Activated CD8-positive, alpha-beta memory T cell treated with anti-CD3 and anti-CD28 coated beads, Interleukin-2, amount 50 U/mL, for 48 hours (primary cell): ENCODE data around the gene SYNE2.
"Not testable (repeated sequence)": the region's sequence is repeated elsewhere in the genome, so short reads cannot be mapped to it uniquely, and the experiment has no call there.

Experiments
- DNase-seq: peaks from one replicate; pipeline ENCODE4 v3.0.0-alpha.2; 2020

SYNE2 gene

DNA sequence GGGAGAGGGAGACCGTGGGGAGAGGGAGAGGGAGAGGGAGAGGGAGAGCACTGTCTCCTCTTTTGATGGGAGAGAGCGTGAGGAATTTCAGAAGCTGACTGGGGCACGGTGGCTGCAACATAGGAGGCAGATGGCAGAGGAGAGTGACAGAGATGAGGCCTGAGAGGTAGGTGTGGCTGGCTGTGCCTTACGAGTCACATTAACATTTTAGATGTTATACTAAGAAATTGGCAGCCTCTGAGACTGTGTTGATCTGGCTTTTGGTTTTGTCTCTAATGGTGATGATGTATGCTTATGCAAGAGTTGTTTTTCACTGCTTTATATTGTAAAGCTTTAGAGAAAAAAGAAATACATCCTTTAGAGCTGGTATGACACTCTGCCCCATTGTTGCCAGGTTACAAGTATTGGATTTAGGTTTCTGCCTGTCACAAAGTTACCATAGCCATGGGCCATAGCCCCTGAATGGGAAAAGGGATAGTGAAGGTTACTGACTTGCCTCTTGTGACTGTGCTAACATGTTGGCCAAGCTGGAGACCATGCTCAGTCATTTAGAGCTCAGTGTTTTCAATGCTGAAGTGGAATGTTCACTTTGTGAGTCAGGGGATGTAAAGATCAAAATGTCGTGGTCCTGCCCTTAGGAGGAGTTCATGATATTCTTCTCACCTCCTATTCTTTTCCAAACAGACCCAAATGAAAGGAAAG lies 186.2 kb downstream of the SYNE2 start:
- DNase-seq: no peak

DNA sequence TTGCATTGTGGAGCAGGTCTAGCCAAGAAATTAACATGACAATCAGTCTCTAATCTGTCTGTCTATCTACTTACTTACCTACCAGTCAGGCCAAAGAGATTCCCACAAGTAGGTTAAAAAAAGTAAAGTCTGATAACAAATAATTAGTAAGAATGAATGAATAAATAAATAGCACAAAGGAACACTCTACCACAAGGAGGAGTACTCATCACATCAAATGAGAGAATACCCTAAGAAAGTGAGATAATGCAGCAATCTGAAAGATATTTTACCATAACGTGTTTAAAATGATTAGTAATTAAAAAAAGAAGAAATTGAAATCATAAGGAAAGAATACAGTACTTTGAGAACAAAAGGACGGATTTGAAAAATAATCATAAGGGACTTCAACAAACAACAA lies 187.2 kb downstream of the SYNE2 start:
- no peak for DNase-seq

DNA sequence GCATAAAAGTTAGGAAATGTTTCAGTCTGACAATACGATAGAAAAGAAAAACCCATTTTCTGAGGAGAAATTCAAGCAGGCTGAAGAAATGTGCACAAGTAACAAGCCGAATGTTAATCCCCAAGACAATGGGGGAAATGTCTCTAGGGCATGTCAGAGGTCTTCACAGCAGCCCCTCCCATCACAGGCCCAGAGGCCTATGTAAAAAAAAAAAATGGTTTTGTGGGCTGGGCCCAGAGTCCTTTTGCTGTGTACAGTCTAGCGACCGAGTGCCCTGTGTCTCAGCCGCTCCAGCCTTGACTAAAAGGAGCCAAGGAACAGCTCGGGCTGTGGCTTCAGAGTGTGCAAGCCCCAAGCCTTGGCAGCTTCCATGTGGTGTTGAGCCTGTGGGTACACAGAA lies 190.5 kb downstream of the SYNE2 start:
- DNase-seq: not testable (repeated sequence)

DNA sequence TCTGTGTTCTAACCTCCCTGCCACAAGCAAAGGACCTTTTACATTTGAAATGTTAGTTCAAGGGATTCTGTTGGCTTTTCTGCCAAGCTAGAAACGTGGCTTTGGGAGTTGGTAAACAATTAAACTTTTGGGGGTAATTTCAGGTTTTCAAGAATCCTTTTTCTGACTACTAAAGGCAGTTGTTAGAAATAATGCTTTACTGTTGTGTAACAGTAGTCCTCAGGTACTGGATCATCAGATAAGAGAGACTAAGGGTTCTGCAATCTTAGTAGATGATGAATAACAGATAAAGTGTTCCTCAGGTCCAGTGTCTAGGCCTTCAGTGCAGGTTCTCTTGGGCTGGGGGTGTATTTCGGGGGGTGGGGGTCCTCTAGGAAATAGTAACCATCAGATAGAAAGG lies 192.3 kb downstream of the SYNE2 start:
- no peak for DNase-seq

DNA sequence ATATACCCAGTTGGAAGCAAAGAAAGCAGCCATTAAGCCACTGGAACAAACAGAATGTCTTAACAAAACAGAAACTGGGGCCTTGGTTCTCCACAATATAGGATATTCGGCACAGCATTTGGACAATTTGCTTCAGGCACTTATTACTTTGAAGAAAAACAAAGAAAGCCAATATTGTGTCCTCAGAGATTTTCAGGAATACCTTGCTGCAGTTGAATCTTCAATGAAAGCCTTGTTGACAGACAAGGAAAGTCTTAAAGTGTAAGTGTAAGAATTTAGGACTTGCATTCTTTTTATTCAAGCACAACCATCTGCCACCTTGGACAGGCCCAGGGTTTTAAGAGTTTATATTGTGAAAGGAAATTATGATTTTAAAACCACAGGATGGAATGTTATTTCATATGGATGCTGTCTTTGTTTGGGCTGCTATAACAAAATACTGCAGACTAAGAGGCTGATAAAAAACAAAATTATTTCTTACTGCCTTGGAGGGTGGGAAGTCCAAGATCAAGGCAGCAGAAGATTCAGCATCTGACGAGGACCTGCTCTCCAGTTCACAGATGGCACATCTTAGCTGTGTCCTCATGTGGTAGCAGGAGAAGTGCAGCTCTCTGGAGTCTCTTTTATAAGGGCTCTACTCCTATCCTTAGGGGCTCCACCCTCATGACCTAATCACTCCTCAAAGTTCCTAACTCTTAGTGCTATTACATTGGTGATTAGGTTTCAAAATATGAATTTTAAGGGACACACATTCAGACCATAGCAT lies 197.0 kb downstream of the SYNE2 start:
- no peak for DNase-seq

DNA sequence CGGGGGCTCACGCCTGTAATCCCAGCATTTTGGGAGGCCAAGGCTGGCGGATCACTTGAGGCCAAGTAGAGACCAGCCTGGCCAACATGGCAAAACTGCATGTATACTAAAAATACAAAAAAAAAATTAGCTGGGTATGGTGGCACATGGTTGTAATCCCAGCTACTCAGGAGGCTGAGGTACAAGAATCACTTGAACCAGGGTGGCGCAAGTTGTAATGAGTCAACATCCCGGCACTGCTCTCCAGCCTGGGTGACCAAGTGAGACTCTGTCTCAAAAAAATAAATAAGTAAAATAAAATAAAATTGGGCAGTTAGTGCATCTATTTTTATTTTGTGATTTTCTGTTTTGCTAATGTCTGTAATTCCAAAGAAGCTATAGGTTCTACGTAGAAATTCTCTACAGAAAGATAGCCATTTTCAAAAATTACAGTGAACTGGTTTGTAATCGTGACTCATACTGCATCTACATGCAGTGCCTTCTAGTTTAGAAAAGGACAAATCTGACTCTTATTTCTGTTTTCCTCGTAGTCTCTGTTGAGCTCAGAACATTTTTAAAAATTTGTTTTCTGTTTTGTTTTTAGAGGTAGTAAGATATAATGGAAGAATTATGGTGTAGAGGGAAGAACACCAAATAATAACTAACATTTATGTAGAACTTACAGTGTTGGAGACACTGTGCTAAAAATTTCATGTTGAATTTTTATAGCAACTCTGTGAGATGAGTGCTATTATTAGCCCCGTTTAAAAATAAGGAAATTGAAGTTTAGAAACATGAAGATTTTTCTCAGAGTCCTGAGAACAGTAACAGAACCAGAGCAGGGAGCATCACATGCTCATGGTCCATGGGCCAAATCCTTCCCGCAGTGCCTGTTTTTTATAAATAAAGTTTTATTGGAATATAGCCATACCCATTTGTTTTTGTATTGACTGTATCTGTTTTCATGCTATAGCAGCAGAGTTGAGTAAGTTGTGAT lies 201.2 kb downstream of the SYNE2 start:
- DNase-seq: no peak

DNA sequence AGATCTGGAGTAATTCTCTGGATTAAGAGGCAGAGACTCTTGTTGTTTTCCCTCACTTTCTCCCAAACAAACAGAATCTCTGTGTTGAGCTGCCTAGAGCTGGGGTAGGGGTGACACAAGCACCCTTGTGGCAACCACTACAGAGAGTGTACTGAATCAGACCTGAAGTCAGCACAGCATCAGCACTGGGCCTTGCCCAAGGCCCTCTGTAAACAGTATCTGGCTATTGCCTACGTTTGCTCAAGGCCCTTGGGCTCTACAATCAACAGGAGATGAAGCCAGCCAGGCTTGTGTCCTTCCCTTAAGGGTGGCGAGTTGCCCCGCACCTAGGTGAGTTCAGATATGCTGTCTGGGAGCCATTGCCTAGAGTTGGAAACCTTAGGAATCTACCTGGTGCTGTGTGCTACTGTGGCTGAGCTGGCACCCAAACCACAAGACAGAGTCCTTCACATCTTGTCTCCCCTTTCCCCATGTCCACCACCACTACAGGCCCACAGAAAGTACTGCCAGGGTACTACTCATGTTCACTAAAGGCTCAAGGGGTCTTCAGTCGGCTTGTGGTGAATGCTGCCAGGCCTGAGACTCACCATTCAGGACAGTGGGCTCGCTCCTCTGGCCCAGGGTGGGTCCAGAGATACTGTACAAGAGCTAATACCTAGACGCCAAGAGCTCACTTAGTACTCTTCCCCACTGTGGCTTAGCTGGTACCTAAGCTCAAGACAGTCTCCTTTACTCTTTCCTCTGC lies 206.8 kb downstream of the SYNE2 start:
- no peak for DNase-seq

DNA sequence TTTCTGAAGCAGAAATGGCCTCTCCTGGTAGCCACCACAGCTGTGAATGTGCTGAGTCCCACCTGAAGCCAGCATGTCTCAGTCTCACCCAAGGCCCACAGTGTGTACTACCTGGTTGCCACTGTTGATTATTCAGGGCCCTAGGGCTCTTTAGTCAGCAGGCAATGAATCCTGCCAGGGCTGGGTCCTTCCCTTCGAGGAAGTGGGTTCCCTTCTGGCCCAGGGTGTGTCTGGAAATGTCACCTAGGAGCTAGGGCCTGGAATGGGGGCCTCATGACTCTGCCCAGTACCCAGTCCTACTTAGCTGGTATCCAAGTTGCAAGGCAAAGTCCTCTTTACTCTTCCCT lies 207.4 kb downstream of the SYNE2 start:
- no peak for DNase-seq

DNA sequence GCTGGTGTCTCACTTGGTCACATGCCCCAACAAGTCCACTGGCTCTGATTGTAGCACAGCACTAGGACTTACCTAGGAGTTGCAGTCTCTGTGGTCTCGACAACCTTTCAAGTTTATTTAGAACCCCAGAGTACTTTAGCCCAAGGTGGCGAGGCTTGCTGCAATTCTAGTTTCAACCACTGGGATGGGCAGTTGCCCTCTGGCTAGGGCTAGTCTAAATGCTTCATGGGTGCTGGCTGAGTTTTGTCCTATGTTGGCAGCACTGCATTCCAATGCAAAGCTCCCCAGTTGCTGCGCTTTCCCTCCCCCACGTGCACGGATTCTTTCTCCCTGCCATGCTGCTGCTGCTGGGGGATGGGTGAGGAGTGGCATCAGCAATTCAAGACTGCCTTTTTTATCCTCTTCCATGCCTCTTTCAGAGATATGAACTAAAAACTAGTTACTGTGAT lies 207.9 kb downstream of the SYNE2 start:
- DNase-seq: no peak

DNA sequence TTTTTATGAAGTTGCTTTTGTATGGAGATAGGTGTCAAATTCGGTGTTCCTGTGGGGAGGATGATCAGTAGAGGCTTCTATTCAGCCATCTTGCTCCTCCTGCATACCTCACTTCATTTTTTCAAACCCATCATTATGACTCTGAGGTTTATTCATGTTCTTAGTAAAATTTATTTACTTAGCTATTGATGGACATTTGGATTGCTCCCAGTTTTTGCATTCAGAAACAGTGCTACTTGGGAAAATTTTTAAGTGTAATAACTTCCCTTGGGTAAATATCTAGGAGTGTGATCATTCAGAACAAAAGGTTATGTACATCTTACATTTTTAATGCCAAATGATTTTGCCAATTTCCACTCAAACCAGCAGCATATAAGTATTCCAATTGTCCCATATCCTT lies 208.3 kb downstream of the SYNE2 start:
- no peak for DNase-seq

DNA sequence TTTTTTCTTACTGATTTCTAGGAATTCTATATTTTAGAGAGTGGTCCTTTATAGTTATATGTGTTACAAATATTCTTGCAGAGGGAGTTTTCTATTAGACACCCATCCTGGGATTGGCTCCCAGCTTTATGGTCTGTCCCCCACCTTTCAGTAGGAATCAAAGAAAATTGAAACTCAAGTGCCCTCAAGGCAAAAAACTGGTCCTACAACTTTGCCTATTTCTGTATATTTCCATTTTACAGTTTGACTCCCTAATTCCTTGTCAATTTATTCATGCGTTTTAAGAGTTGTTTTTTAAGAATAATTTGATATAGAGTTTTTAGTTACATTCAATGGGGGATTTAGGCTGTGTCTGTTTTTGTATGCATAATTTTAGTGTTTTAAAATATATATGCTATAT lies 208.9 kb downstream of the SYNE2 start:
- no peak for DNase-seq

DNA sequence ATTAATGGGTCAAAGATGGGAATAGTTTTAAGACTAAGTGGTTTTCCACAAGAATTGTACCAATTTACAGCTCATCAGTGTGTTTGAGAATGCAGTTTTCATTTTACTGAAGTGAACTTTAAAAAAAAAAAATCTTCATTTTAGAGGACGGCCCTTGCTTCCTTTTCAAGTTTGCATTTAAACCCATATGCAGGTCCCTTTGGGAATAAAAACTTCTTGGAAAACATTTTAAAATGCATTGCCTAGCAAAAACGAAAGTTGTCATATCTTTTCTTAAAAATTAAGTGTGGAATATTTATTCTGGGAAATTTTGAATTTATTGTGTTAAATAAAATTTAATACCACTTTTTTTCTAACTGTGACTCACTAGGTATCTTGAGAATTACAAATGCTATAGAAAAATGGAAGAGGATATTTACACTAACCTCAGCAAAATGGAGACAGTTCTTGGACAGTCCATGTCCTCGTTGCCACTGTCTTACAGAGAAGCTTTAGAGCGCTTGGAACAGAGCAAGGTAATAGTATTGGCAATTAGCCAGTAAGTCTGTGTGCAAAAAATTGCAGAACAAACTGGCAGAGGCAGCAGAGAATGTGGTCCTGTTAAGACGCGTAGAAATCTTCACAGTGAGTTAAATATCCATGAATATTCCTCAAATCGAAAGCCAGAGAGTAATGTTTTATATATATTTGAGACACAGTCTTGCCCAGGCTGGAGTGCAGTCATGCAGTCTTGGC lies 209.7 kb downstream of the SYNE2 start:
- no peak for DNase-seq

DNA sequence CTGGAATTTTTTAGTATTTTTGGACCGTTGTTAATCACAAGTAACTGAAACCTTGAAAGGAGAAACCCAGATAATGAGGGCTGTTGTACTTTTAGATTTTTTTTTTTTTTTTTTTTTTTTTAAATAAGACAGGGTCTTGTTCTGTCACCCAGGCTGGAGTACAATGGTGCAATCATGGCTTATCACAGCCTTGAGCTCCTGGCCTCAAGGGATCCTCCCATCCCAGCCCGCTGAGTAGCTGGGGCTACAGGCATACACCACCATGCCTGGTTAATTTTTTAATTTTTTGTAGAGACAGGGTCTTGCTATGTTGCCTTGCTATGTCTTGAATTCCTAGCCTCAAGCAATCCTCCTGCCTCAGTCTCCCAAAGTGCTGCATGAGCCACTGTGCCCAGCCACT lies 211.6 kb downstream of the SYNE2 start:
- DNase-seq: no peak

DNA sequence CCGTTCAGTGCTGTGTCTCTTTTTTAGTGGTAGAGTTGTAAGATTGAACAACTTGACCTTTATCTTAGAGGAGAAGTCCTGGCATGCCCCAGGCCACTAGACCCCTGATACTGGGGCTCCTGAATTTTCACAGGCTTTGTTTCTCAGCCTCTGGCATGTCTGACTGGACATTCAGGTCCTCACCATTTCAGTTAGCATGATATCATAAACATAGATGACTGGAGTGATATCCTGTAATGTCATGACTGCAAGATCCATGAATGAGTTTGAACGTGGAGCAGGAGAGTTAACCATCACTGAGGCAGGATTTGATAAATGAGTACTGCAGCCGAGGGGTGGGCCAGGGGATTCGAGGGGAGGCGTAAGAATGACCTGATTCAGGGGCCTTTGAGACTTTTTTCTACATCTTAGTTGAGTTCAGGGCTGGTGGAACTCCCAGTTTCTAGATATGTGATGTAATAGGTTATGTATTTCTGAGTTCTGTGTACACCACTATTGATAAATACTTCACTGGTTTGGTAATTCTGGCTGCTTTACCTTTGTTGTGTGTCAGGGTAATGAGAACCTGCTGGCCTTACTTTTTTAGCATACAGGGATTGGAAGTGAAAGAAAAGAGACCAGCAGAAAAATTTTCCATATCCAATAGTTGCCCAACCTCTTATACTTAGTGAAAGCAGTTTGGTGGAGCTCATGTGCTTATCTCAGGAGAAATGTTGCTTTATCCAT lies 217.0 kb downstream of the SYNE2 start:
- DNase-seq: no peak

DNA sequence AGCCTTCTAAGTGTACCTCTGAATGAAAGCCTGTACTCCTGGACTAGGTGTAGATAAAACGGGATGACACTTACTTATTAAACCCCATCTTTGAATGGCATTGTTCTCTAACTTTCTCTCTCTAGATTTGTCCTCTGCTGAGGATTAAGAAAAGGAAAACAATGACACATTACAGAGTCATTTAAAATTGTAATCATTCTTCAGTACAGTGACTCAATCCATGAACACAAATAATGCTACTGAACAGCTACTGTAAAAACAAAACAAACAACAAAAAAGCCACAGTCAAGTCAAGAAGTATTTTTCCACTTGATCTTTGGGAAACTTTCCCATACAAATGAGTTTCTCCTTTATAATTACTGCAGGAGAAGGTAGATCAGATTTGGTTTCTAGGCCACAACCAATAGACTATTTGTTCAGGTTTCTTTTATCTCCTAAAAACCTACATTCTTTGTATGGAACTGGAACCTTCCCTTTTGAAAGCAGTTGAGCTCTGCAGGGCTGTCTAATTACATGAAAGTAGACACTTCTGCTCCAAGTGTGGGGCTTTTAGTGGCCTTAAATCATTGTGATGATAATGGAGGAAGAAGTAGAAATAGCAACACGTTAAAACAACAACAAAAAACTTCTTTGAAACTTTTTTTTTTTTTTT lies 222.3 kb downstream of the SYNE2 start:
- no peak for DNase-seq

DNA sequence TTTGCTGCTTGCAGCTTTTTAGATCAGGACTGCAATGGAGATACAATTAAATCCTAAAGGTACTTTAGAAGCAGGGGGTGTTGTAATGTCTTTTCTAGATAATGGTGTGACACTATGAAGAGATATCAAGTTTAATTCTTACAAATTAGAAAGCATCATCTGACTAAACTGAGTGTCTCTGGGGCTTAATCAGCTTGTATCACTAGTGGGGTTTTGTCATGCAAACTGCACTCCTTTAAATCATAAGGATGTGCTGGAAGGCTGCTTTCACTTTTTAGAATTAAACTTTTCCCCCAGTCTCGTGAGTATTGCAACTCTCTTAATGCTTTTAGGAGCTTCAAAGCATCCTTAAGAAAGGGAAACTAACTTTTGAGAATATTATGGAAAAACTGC lies 222.8 kb downstream of the SYNE2 start:
- DNase-seq: no peak

DNA sequence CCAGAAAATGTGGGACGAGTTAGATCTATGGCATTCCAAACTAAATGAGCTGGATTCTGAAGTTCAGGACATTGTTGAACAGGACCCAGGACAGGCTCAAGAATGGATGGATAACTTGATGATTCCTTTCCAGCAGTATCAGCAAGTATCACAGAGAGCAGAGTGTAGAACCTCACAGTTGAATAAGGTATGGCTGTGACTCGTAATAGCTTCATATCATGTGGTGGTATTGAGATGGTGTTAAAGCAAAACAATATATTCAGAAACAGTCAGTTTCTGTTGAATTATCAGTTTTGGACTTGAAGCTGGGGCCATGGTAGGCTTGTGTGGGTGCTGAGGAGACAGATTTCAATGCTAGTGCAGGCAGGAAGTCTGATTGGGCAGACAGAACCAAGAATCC lies 227.6 kb downstream of the SYNE2 start:
- no peak for DNase-seq

DNA sequence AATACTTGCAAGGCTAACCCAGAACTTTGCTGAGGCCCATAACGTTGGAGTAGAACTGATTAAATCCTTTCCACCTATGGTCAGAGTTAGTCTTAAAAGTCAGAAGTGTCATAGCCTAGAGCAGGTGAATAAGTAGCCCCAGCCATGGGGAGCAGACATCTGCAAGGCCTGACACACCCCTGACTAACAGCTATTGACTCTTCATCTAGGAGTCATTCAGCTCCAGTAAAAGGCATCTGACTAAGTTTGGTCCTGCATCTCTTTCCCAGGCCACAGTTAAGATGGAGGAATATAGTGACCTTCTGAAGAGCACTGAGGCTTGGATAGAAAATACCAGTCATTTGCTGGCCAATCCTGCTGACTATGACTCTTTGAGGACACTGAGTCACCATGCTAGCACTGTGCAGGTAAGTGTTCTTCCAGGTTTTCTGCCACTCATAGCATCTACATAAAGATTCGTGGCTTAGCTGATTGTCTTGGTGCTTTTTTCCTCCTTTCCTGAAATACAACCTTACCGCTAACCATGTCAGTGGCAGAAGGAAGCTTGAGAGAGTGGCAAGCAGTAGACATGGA lies 228.5 kb downstream of the SYNE2 start:
- DNase-seq: no peak

DNA sequence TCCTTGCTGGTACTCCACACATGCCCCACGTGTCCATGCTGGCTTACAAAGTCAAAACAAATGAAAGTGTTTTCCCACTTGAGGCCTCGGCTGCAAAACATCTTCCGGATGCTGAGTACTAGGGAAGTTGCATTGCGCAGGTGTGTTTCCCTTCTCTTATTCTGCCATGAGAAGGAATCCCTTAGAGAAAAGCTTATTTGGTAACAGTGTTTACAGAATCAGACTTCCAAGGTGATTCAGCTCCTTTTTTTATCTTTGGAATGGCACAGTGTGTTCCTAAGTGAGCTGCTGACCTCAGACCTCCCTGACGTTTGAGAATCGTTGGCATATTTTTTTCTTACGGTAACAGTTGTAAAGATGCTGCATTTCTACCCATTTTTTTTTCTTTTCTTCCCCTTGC lies 230.0 kb downstream of the SYNE2 start:
- no peak for DNase-seq

DNA sequence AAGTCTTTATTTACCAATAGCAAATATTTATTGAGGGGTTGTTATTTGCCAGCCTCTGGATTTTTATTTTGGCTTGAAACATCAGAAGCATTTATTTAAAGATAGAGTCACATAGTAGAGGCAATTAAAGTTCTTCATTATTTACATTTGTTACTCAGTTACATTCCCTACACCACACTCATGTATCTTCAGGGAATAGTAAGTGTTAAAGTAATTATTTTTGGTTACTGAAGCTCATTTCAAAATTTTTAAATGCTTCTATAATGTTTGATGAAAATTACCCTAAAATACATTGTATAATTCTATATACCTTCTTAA lies 235.8 kb downstream of the SYNE2 start:
- no peak for DNase-seq

DNA sequence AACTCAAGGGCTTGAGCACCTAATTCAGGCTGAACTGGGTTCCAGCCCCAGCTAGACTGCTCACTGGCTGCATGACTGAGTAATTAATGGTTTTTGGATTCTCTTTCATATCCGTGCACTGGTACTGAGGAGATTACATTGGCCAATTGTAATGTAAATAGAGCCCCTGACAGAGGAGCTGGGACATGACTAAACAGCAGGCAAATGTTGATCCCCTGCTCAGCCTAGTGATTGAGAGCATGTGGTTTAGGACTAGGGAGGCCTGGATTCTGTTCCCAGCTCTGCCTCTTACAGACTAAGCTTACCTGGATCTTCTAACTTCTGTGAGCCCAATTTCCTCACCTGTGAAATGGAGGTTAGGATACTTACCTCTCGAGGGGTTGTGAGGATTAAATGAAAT lies 237.1 kb downstream of the SYNE2 start:
- DNase-seq: no peak
